ENCODE measurements around the gene ZMAT5. TPM values are rescaled to one million over a fixed set of nuclear protein-coding genes. Genes with fewer than 3 reads are reported as not detected.

The ZMAT5 gene
- total and polyA plus RNA-seq, 9 of the 15 experiments (the other 6 are each of a cell fraction or from before 2014, with no cell fraction given), result 2.0 to 25.2 (median 11.9) TPM

DNA sequence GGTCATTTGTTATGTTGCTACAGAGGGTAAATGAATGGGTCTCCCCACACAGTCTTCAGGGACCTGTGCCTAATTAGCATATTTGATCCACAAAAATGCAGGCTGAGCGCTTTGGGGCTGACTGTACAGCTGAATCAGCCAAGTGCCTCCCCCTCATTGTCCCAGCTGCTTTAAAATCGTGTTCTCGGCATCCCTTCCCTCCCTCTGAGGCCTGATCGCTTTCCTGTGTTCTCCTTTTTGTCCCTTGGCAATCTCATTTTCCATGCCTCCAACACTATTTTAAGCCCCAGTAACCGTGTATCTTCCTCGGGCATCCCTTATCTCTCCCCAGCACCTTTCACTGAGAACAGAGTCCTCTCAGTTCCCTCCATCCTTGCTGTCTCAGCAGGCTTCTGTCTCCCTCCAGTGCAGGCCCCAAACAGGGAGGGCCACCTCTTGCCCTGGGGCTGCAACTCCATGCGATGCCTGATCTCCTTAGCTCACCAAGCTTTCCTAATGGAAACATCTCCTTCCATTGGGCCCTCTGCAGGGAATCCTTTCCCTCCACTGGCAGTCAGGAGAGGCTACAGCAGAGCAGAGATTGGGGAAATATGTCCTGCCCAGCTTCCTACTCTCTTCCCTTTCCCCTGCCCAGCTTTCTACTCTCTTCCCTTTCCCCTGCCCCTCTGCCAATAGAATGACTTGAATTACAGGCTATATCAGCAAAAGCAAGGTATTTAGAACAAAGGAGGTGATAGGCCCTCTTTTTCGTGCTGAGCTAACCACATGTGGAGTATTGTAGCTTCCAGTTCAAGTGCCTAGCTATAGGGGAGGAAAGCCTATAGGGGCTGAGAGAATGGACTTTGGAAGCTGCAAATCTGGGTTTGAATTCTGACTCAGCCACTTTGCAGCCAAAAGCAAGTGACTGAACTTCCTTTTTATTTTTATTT is 14.2 kb upstream of the ZMAT5 start (continued):
- TF ChIP-seq, protein P1, sequence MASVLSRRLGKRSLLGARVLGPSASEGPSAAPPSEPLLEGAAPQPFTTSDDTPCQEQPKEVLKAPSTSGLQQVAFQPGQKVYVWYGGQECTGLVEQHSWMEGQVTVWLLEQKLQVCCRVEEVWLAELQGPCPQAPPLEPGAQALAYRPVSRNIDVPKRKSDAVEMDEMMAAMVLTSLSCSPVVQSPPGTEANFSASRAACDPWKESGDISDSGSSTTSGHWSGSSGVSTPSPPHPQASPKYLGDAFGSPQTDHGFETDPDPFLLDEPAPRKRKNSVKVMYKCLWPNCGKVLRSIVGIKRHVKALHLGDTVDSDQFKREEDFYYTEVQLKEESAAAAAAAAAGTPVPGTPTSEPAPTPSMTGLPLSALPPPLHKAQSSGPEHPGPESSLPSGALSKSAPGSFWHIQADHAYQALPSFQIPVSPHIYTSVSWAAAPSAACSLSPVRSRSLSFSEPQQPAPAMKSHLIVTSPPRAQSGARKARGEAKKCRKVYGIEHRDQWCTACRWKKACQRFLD (CRISPR knock-in tag; IDR thresholded peaks at IDR 0.05), result peak; percentile 41; the same call in 1 of the 2 replicates
- TF ChIP-seq EP300 (IDR thresholded peaks at IDR 0.05; ENCODE audit: low read length) (peak; percentile 90), MTA2 (IDR thresholded peaks at IDR 0.05; ENCODE audit: low read depth) (peak; percentile 96), CXXC5 (CRISPR knock-in tag; IDR thresholded peaks at IDR 0.05) (peak; percentile 49), ZNF76 (CRISPR knock-in tag; IDR thresholded peaks at IDR 0.05; ENCODE audit: borderline replicate concordance) (no peak), FOS (IDR thresholded peaks at IDR 0.05; ENCODE audit: extremely low read depth, insufficient read length) (no peak), ZFPM2 (CRISPR knock-in tag; IDR thresholded peaks at IDR 0.05) (no peak), ZNF354B (CRISPR knock-in tag; IDR thresholded peaks at IDR 0.05) (no peak), EGR1 (conservative IDR thresholded peaks at IDR 0.05) (peak; percentile 63), GTF2E2 (tag; IDR thresholded peaks at IDR 0.05) (no peak), ZZZ3 (IDR thresholded peaks at IDR 0.05) (no peak), ZC3H11A (IDR thresholded peaks at IDR 0.05; ENCODE audit: low read depth, low read length) (peak; percentile 33; the same call in 1 of the 2 replicates), MECOM (CRISPR knock-in tag; IDR thresholded peaks at IDR 0.05) (peak; percentile 33; the same call in 1 of the 2 replicates), SOX6 (IDR thresholded peaks at IDR 0.05) (peak; percentile 91), TAF9B (IDR thresholded peaks at IDR 0.05; ENCODE audit: partially characterized antibody) (peak; percentile 89), BHLHE40 (IDR thresholded peaks at IDR 0.05; ENCODE audit: low read length) (peak; percentile 70), NELFE (IDR thresholded peaks at IDR 0.05; ENCODE audit: insufficient read depth, insufficient read length) (no peak), TAF15 (IDR thresholded peaks at IDR 0.05; ENCODE audit: low read depth, low read length) (no peak), MAFK (IDR thresholded peaks at IDR 0.05; ENCODE audit: low read length) (peak; percentile 59)
- TF ChIP-seq, protein P2, sequence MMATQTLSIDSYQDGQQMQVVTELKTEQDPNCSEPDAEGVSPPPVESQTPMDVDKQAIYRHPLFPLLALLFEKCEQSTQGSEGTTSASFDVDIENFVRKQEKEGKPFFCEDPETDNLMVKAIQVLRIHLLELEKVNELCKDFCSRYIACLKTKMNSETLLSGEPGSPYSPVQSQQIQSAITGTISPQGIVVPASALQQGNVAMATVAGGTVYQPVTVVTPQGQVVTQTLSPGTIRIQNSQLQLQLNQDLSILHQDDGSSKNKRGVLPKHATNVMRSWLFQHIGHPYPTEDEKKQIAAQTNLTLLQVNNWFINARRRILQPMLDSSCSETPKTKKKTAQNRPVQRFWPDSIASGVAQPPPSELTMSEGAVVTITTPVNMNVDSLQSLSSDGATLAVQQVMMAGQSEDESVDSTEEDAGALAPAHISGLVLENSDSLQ (IDR thresholded peaks at IDR 0.05), result 0 out of 2 replicates have a peak, but pooled peaks have one; percentile 15
- TF ChIP-seq, protein P3, sequence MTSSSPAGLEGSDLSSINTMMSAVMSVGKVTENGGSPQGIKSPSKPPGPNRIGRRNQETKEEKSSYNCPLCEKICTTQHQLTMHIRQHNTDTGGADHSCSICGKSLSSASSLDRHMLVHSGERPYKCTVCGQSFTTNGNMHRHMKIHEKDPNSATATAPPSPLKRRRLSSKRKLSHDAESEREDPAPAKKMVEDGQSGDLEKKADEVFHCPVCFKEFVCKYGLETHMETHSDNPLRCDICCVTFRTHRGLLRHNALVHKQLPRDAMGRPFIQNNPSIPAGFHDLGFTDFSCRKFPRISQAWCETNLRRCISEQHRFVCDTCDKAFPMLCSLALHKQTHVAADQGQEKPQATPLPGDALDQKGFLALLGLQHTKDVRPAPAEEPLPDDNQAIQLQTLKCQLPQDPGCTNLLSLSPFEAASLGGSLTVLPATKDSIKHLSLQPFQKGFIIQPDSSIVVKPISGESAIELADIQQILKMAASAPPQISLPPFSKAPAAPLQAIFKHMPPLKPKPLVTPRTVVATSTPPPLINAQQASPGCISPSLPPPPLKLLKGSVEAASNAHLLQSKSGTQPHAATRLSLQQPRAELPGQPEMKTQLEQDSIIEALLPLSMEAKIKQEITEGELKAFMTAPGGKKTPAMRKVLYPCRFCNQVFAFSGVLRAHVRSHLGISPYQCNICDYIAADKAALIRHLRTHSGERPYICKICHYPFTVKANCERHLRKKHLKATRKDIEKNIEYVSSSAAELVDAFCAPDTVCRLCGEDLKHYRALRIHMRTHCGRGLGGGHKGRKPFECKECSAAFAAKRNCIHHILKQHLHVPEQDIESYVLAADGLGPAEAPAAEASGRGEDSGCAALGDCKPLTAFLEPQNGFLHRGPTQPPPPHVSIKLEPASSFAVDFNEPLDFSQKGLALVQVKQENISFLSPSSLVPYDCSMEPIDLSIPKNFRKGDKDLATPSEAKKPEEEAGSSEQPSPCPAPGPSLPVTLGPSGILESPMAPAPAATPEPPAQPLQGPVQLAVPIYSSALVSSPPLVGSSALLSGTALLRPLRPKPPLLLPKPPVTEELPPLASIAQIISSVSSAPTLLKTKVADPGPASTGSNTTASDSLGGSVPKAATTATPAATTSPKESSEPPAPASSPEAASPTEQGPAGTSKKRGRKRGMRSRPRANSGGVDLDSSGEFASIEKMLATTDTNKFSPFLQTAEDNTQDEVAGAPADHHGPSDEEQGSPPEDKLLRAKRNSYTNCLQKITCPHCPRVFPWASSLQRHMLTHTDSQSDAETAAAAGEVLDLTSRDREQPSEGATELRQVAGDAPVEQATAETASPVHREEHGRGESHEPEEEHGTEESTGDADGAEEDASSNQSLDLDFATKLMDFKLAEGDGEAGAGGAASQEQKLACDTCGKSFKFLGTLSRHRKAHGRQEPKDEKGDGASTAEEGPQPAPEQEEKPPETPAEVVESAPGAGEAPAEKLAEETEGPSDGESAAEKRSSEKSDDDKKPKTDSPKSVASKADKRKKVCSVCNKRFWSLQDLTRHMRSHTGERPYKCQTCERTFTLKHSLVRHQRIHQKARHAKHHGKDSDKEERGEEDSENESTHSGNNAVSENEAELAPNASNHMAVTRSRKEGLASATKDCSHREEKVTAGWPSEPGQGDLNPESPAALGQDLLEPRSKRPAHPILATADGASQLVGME (CRISPR knock-in tag; IDR thresholded peaks at IDR 0.05), result 0 out of 2 replicates have a peak, but pooled peaks have one; percentile 17
